PFSK-1 (cell line): Measurements from ENCODE around the gene FAM111A.

Source experiments
- FOXP2 ChIP-seq: optimal IDR thresholded peaks from 2 replicates; pipeline ENCODE3; 2011; ENCODE audit warnings: borderline replicate concordance, control low read depth, inconsistent platforms; ENCODE audit not compliant: insufficient read depth; ENCODE audit errors: extremely low read length, extremely low read depth
- POLR2AphosphoS5 ChIP-seq: IDR thresholded peaks from 2 replicates; pipeline ENCODE4 v1.6.1; 2012; ENCODE audit warnings: low read depth, mild to moderate bottlenecking, control low read depth, low read length, moderate library complexity
- SIN3A ChIP-seq: IDR thresholded peaks from 2 replicates; pipeline ENCODE4 v1.6.1; 2012; ENCODE audit warnings: mild to moderate bottlenecking, low read length, moderate library complexity, borderline replicate concordance; ENCODE audit not compliant: insufficient read depth
- TAF1 ChIP-seq: IDR thresholded peaks from 2 replicates; pipeline ENCODE4 v1.6.1; 2012; ENCODE audit warnings: low read length, control low read depth, borderline replicate concordance; ENCODE audit not compliant: insufficient read depth
- TF ChIP-seq, protein P1 (sequence below), 2 experiments: IDR thresholded peaks; 2 replicates each; pipeline versions ENCODE4 v1.6.1 to v1.8.0; 2011 to 2012; ENCODE audit warnings: low read depth in 2 of 2, low read length in 2 of 2, control low read depth in 1 of 2, inconsistent platforms in 1 of 2, mild to moderate bottlenecking in 1 of 2, moderate library complexity in 1 of 2; ENCODE audit not compliant: insufficient read depth in 1 of 2

DNA sequence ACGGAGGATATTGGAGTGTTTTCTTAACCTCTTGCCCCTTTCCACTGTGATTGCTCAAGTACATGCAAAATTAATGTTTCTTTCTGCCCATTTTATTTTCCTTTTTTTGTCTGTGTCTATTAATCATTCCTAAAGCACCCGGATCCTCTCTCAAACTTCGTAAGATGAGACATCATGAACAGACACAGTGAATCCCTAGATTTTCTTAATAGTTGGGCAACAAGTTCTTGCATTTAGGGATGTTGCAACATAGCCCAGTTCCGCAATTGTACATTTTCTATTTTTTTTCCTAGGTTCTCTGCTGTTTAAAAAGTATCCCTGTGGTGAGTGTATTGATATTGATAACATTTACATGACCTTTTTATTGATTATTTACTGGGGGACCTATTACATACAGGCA is 2.9 kb downstream of the FAM111A start:
- TF ChIP-seq POLR2AphosphoS5 (no peak), TAF1 (no peak), SIN3A (no peak), FOXP2 (no peak)
- TF ChIP-seq, protein P1, sequence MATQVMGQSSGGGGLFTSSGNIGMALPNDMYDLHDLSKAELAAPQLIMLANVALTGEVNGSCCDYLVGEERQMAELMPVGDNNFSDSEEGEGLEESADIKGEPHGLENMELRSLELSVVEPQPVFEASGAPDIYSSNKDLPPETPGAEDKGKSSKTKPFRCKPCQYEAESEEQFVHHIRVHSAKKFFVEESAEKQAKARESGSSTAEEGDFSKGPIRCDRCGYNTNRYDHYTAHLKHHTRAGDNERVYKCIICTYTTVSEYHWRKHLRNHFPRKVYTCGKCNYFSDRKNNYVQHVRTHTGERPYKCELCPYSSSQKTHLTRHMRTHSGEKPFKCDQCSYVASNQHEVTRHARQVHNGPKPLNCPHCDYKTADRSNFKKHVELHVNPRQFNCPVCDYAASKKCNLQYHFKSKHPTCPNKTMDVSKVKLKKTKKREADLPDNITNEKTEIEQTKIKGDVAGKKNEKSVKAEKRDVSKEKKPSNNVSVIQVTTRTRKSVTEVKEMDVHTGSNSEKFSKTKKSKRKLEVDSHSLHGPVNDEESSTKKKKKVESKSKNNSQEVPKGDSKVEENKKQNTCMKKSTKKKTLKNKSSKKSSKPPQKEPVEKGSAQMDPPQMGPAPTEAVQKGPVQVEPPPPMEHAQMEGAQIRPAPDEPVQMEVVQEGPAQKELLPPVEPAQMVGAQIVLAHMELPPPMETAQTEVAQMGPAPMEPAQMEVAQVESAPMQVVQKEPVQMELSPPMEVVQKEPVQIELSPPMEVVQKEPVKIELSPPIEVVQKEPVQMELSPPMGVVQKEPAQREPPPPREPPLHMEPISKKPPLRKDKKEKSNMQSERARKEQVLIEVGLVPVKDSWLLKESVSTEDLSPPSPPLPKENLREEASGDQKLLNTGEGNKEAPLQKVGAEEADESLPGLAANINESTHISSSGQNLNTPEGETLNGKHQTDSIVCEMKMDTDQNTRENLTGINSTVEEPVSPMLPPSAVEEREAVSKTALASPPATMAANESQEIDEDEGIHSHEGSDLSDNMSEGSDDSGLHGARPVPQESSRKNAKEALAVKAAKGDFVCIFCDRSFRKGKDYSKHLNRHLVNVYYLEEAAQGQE (IDR thresholded peaks at IDR 0.05; ENCODE audit: insufficient read depth in 1 of 2, low read depth in 2 of 2, low read length in 2 of 2): no peak
